K562 (cell line): ENCODE data around the gene RNU6-9. TPM values are rescaled to one million over a fixed set of nuclear protein-coding genes. Genes with fewer than 3 reads are reported as not detected.

Experiments used
- HMGXB4 ChIP-seq: sonication (generic); formaldehyde crosslinking; IDR thresholded peaks from 2 replicates; pipeline ENCODE4 v1.8.1; 2023; ENCODE audit warnings: mild to moderate bottlenecking, missing genetic modification reagents
- NRF1 ChIP-seq, 2 experiments: fragments of 450-650 bp; IDR thresholded peaks in 1 of 2; conservative IDR thresholded peaks in 1 of 2; 2 replicates each; pipeline ENCODE4 v1.6.1; 2014; ENCODE audit warnings: mild to moderate bottlenecking in 2 of 2
- PHF8 ChIP-seq: fragments of 200-600 bp; sonication (generic); IDR thresholded peaks from 2 replicates; pipeline ENCODE4 v1.6.1; 2012; ENCODE audit warnings: mixed run types, mild to moderate bottlenecking, inconsistent platforms, low read length, moderate library complexity, borderline replicate concordance
- RBBP5 ChIP-seq: fragments of 200-600 bp; sonication (generic); IDR thresholded peaks from 2 replicates; pipeline ENCODE4 v1.6.1; 2012; ENCODE audit warnings: borderline replicate concordance, mild to moderate bottlenecking, low read length, control low read depth, inconsistent platforms; ENCODE audit not compliant: insufficient read depth, poor library complexity, severe bottlenecking
- SP1 ChIP-seq: sonication (generic); formaldehyde crosslinking; IDR thresholded peaks from 2 replicates; pipeline ENCODE4 v1.8.1; 2022; ENCODE audit warnings: mild to moderate bottlenecking, missing genetic modification reagents
- VEZF1 ChIP-seq: fragments of 200-800 bp; sonication (Bioruptor generic); IDR thresholded peaks from 2 replicates; pipeline ENCODE4 v1.6.1; 2017; ENCODE audit warnings: missing genetic modification characterization, missing compliant biosample characterization
- polyA plus RNA-seq, 8 experiments: library from polyadenylated mRNA; depleted of rRNA in 4 of 8; stranded (reverse) in 5 of 8; unstranded in 3 of 8; fragments of >200 nt; fragmentation: Nextera tagmentation in 2 of 8; fragmentation: Illumina TruSeq in 1 of 8; extraction: Ambion mirVana in 2 of 8; extraction: Trizol in 1 of 8; gene quantifications; 2 replicates each; pipeline versions ENCODE4 v1.2.1 to v1.2.3, GENCODE V29; 2011 to 2014; ENCODE audit warnings: inconsistent platforms in 1 of 8, missing spikeins in 1 of 8
- total RNA-seq, 7 experiments: library from RNA; depleted of rRNA in 6 of 7; stranded (reverse); fragments of >200 nt in 6 of 7; fragmentation: Illumina TruSeq in 2 of 7; extraction: Trizol in 2 of 7; gene quantifications; 2 replicates each; pipeline versions ENCODE4 v1.2.1 to v1.2.3, GENCODE V29; 2011 to 2021; ENCODE audit warnings: low replicate concordance in 1 of 7
- TF ChIP-seq, protein P1 (sequence below), 2 experiments: fragments of 450-650 bp in 1 of 2; sonication (generic) in 1 of 2; formaldehyde crosslinking in 1 of 2; IDR thresholded peaks; 2 replicates each; pipeline versions ENCODE4 v1.7.1 to v1.9.0; 2016 to 2022; ENCODE audit warnings: inconsistent platforms in 1 of 2, mild to moderate bottlenecking in 1 of 2, missing genetic modification reagents in 1 of 2

The RNU6-9 gene
- total and polyA plus RNA-seq, 9 of the 15 experiments (the other 6 are each of a cell fraction or from before 2014, with no cell fraction given) = not detected

DNA sequence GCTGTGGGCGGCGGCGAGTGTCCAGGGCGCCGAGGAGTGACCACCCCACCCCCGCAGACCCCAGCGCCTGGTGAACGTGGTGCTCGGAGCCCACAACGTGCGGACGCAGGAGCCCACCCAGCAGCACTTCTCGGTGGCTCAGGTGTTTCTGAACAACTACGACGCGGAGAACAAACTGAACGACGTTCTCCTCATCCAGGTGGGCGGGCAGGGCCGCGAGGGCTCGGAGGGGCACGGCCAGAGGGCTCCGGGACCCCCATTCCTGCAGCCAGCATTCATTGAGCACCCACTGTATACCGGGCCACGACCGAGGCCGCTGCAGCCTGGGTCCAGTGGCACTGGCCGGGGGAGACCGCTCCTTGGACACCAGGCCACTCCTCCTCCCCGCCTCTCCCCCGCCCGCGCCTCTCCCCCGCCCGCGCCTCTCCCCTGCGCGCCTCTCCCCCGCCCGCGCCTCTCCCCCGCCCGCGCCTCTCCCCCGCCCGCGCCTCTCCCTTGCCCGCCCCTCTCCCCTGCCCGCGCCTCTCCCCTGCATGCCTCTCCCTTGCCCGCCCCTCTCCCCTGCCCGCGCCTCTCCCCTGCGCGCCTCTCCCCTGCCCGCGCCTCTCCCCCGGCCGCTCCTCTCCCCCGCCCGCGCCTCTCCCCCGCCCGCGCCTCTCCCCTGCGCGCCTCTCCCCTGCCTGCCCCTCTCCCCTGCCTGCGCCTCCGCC is 49.3 kb upstream of the RNU6-9 start (continued):
- TF ChIP-seq VEZF1 (CRISPR knock-in tag) = peak; percentile 88
- TF ChIP-seq PHF8 = peak; percentile 53; the same call in 1 of the 2 replicates
- no peak for TF ChIP-seq HMGXB4
- TF ChIP-seq, protein P1, sequence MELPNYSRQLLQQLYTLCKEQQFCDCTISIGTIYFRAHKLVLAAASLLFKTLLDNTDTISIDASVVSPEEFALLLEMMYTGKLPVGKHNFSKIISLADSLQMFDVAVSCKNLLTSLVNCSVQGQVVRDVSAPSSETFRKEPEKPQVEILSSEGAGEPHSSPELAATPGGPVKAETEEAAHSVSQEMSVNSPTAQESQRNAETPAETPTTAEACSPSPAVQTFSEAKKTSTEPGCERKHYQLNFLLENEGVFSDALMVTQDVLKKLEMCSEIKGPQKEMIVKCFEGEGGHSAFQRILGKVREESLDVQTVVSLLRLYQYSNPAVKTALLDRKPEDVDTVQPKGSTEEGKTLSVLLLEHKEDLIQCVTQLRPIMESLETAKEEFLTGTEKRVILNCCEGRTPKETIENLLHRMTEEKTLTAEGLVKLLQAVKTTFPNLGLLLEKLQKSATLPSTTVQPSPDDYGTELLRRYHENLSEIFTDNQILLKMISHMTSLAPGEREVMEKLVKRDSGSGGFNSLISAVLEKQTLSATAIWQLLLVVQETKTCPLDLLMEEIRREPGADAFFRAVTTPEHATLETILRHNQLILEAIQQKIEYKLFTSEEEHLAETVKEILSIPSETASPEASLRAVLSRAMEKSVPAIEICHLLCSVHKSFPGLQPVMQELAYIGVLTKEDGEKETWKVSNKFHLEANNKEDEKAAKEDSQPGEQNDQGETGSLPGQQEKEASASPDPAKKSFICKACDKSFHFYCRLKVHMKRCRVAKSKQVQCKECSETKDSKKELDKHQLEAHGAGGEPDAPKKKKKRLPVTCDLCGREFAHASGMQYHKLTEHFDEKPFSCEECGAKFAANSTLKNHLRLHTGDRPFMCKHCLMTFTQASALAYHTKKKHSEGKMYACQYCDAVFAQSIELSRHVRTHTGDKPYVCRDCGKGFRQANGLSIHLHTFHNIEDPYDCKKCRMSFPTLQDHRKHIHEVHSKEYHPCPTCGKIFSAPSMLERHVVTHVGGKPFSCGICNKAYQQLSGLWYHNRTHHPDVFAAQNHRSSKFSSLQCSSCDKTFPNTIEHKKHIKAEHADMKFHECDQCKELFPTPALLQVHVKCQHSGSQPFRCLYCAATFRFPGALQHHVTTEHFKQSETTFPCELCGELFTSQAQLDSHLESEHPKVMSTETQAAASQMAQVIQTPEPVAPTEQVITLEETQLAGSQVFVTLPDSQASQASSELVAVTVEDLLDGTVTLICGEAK (IDR thresholded peaks at IDR 0.05) = peak; percentile 35; the same call in 1 of the 2 replicates
- TF ChIP-seq, protein P1 (CRISPR knock-in tag; IDR thresholded peaks at IDR 0.05) = no peak
- TF ChIP-seq NRF1 (conservative IDR thresholded peaks at IDR 0.05 in 1 of 2, IDR thresholded peaks at IDR 0.05 in 1 of 2) = no peak
- peak; percentile 46 for TF ChIP-seq RBBP5
- 0 out of 2 replicates have a peak, but pooled peaks have one; percentile 61 for TF ChIP-seq SP1 (CRISPR knock-in tag)
